HL-60 (cell line): Measurements from ENCODE around the gene PELI1.

Experiments used
- DNase-seq, 2 experiments: peaks; one replicate each; pipeline ENCODE4 v3.0.0-alpha.2; 2010 to 2020; ENCODE audit warnings: low read depth in 1 of 2, low spot score in 1 of 2
- H3K27ac ChIP-seq: fragments of 250-450 bp; sonication (Bioruptor Pico); replicated peaks from 2 replicates; pipeline ENCODE4 v1.5.1; 2020; ENCODE audit warnings: mild to moderate bottlenecking, moderate library complexity
- H3K27me3 ChIP-seq: fragments of 250-450 bp; sonication (Bioruptor Pico); 2 replicates; pipeline ENCODE4 v1.5.1; 2021; ENCODE audit warnings: mild to moderate bottlenecking, moderate library complexity; ENCODE audit not compliant: insufficient read depth, poor library complexity, severe bottlenecking
- H3K4me3 ChIP-seq: replicated peaks from 2 replicates; pipeline ENCODE4 v1.5.1; 2011; ENCODE audit warnings: mild to moderate bottlenecking, control low read depth, low read length; ENCODE audit not compliant: insufficient read depth
- GABPA ChIP-seq: IDR thresholded peaks from 2 replicates; pipeline ENCODE4 v1.6.1; 2012; ENCODE audit warnings: low read depth
- POLR2AphosphoS5 ChIP-seq: IDR thresholded peaks from 2 replicates; pipeline ENCODE4 v1.6.1; 2012; ENCODE audit warnings: low read depth
- SPI1 ChIP-seq: IDR thresholded peaks from 2 replicates; pipeline ENCODE4 v1.6.1; 2012; ENCODE audit warnings: low read depth, mild to moderate bottlenecking, borderline replicate concordance
- TF ChIP-seq, protein P1 (sequence below): IDR thresholded peaks from 2 replicates; pipeline ENCODE4 v1.6.1; 2012; ENCODE audit warnings: low read depth; ENCODE audit not compliant: insufficient replicate concordance
- TF ChIP-seq, protein P2 (sequence below): IDR thresholded peaks from one replicate; pipeline ENCODE4 v1.5.1; 2011; ENCODE audit warnings: low read length, control low read depth, inconsistent platforms; ENCODE audit not compliant: insufficient read depth

Gene PELI1

GRCh38 chr2:64119369-64119768, 24.9 kb downstream of the PELI1 start:
- TF ChIP-seq SPI1: no peak
- TF ChIP-seq, protein P1, sequence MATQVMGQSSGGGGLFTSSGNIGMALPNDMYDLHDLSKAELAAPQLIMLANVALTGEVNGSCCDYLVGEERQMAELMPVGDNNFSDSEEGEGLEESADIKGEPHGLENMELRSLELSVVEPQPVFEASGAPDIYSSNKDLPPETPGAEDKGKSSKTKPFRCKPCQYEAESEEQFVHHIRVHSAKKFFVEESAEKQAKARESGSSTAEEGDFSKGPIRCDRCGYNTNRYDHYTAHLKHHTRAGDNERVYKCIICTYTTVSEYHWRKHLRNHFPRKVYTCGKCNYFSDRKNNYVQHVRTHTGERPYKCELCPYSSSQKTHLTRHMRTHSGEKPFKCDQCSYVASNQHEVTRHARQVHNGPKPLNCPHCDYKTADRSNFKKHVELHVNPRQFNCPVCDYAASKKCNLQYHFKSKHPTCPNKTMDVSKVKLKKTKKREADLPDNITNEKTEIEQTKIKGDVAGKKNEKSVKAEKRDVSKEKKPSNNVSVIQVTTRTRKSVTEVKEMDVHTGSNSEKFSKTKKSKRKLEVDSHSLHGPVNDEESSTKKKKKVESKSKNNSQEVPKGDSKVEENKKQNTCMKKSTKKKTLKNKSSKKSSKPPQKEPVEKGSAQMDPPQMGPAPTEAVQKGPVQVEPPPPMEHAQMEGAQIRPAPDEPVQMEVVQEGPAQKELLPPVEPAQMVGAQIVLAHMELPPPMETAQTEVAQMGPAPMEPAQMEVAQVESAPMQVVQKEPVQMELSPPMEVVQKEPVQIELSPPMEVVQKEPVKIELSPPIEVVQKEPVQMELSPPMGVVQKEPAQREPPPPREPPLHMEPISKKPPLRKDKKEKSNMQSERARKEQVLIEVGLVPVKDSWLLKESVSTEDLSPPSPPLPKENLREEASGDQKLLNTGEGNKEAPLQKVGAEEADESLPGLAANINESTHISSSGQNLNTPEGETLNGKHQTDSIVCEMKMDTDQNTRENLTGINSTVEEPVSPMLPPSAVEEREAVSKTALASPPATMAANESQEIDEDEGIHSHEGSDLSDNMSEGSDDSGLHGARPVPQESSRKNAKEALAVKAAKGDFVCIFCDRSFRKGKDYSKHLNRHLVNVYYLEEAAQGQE: no peak
- TF ChIP-seq, protein P2, sequence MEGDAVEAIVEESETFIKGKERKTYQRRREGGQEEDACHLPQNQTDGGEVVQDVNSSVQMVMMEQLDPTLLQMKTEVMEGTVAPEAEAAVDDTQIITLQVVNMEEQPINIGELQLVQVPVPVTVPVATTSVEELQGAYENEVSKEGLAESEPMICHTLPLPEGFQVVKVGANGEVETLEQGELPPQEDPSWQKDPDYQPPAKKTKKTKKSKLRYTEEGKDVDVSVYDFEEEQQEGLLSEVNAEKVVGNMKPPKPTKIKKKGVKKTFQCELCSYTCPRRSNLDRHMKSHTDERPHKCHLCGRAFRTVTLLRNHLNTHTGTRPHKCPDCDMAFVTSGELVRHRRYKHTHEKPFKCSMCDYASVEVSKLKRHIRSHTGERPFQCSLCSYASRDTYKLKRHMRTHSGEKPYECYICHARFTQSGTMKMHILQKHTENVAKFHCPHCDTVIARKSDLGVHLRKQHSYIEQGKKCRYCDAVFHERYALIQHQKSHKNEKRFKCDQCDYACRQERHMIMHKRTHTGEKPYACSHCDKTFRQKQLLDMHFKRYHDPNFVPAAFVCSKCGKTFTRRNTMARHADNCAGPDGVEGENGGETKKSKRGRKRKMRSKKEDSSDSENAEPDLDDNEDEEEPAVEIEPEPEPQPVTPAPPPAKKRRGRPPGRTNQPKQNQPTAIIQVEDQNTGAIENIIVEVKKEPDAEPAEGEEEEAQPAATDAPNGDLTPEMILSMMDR: no peak
- Histone ChIP-seq H3K4me3 (no peak overlapping the region), H3K27ac (no peak overlapping the region), H3K27me3 (no peaks in the 10 kb centered on the region)
- no peak for DNase-seq

DNA sequence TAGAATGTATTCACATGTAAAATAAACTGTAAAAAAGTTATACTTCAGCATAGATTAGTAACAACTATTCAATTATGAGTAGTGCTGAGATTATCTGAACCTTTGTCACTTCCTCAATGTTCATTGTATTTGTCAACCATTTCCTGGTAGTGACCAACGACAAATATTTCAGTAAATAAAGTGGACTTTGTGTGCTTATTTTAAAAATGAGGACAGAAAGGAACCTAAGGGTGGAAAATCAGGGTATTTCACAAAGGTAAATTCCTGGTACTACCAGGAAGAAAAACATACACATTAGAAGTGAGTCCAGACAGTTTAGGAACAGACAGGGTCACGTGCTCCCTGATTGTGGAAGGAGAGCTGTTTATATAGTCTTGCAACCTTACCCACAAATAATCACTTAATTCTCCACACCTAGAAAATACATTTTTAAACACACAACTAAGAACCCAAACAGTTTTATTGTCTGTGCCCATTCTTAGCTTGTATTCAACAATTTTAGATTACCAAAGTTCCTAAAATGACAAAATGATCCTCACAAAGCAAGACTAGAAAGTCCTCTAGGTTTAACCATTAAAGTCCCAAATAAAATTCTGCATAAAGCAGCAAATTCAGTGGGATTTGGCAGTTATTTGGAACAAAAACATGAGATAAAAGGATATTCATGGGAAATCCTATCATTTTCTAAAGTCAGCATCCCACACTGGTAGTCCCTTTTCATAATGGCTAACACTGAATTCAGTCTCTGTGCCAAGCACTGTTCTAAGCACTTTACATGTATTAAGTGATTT, 28.2 kb downstream of the PELI1 start:
- Histone ChIP-seq H3K27me3 (no peaks in the 10 kb centered on the region), H3K4me3 (no peak overlapping the region), H3K27ac (peak overlapping the region; percentile 5; the same call in 1 of the 2 replicates)
- no peak for DNase-seq
- TF ChIP-seq GABPA (no peak), POLR2AphosphoS5 (no peak), SPI1 (peak; percentile 59)
- TF ChIP-seq, protein P2: no peak
- TF ChIP-seq, protein P1: no peak

DNA sequence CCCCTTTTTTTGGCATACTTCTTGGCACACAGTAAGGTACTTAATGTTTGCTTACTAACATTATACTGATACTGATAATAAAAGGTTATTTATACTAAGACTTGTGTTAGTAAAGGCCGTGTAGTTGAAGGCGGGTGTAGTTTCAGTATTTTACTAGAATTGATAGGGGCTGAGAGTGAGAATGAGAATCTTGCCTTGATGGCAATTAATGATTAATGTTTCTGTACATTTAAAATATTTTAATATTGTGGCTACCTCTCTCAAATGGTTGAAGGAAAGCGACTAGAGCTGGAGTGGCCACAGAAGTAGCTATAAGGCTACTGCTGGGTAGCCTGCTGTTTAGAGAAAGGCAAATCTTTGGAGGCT, 29.3 kb downstream of the PELI1 start:
- Histone ChIP-seq H3K27me3 (no peaks in the 10 kb centered on the region), H3K27ac (no peak overlapping the region), H3K4me3 (no peak overlapping the region)
- TF ChIP-seq GABPA (no peak), SPI1 (no peak), POLR2AphosphoS5 (no peak)
- TF ChIP-seq, protein P1: no peak
- TF ChIP-seq, protein P2: no peak
- no peak for DNase-seq
